Fibroblast of gingiva (primary cell): ENCODE results near the gene ATG4C.
"Not testable (repeated sequence)": the region's sequence is repeated elsewhere in the genome, so short reads cannot be mapped to it uniquely, and the experiment has no call there.

Experiments
- DNase-seq: peaks from one replicate; pipeline ENCODE4 v3.0.0-alpha.2; 2011; ENCODE audit warnings: low read depth

ATG4C gene

DNA sequence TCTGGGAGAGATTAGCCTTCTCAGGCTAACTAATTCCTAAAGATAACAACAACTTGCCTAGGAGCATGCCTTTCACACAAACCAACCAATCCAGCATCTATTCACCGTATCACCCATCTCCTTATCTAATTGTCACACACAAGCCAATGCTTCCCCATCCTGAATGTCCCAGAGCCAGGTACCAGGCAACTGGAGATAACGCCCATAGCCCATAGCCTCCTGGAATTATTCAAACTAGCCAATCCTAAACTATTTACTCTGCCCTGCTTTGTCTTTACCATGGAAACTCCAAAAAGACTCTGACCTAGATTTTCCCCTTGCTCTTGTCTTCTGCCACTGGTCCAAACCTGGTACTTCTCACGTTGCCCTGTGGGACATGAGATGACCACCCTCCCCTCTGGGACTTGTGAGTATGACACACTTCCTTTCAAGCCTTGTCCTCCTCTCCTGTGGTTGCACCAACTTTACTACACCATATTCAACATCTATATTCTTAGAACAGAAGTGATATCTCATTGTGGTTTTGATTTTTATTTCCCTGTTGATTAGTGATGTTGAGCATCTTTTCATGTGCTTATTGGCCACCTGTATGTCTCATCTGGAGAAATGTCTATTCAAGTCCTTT is 8.8 kb upstream of the ATG4C start:
- no peak for DNase-seq

DNA sequence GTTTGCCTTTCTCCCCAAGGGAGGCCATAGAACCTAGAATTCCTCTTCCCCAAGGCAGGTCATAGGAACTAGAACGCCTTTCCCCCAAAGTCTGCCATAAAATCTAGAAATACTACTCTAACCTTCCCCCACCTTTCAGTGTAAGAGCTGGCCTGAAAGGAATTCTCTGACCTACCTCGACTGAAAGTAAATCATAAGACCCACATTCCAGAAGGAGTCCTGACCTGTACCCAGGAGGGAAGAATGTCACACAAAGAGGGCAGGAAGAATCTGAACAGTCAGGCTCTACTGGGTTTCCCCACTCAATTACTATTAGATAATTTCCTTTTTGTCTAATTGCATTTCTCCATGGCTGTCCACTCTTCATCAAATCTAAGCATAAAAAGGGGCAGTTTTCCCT is 5.7 kb upstream of the ATG4C start:
- no peak for DNase-seq

DNA sequence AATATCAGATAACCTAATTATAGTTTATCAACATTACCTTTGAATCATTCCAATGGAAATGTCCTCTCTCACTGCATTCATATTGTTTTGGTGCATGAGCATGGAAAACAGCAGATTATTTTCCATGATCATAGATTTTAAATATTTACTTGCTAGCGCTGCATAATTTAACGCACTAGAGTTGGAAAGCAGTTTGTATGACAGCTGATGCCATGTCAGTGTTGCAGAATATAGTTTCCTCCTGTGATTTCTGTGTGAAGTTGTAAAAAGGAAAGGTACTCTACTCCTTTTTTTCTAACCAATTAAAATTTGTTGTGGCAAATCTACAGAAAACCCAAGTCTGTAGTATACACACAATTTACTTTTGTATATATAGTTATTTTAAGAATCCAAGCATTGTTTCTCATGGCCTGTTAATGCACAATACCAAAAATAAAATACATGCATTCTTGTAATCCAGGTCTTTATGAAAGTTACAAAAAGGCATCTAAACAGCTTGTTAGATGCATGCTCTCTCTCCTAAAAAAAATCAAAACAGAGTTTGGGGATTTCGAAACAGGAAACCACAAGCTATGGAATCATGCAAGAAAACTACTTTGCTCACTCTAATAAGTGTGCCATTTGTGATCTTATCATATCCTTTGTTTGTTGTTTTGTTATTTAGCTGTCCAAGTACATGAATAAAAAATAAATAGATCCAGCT is 1.9 kb upstream of the ATG4C start:
- DNase-seq, result peak; percentile 69

DNA sequence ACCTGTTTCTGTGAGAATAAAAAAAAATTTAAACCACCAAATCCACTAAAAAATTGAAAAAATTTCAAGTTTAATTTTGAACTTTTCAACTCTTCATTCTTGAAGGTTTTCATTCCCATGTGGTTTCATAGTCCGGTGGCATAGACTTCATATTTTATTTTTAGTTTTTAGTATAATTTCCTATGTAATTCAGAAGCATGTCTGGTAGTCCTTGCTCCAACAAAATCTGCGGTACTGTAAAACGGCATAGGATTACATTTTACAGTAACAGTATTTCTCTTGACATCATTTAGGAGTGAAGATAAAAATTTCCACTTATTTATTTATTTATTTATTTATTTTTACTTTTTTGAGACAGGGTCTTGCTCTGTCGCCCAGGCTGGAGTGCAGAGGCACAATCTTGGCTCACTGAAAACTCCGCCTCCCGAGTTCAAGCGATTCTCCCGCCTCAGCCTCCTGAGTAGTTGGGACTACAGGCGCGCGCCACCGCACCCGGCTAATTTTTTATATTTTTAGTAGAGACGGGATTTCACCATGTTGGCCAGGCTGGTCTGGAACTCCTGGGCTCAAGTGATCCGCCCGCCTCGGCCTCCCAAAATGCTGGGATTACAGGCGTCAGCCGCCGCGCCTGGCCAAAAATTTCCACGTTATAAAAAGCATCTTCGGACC is 1.3 kb upstream of the ATG4C start:
- DNase-seq, result peak; percentile 21

DNA sequence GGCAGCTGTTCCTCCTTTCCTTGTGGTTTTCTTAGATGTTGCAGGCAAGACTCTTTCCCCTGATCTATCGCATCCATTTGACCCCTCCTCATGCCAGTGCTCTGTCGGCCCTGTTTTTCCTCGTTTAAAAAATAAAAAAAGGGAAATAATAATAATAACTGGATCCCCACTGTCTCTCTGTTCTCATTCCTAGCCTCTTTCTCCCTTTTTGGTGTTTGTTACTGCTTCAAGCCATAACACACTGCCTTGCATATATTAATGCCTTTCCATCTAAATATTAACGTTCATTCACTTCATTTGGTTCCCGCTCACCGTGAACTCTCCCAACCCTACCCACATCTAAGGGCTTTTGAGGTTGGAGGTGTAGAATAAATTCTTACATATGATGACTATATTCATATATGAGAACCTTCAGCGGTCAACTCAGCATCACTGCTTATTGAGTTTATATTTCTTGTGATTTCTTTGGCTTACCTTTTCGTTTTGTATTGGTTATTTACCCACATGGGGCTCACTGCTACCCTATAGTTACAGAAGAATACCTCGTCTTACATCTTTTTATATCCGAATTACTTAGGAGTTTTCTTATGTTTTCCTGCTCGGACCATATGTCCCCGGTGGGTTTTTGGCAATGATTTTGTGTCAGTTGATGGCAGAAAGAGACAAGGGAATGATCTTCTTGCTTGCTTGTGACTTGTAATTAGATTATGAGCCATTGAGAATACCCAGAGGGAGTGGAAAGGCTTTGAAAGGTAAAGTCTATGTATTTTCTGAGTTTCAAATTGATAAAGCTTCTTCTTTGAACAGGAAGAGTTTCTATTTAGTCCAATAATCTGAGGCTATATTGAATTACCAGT is 805 bp downstream of the ATG4C start:
- DNase-seq, result no peak

DNA sequence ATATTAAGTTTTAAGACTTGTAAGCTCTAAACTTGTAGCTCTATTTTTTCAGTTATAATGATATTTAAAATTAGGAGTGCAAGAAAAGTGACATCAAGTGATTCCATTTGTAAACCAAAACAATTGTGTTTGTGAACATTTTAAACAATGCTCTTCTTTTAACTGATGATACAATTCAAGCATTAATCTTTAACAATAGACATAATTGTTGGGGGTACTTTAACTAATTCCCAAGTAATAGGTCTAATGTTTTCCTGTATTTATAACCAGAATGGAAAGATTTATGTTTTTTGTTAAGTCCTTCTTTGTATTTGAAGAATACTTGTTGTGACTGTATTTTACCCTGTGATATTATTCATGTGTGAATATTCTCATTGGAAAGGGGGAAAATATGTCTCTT is 6.8 kb downstream of the ATG4C start:
- no peak for DNase-seq

DNA sequence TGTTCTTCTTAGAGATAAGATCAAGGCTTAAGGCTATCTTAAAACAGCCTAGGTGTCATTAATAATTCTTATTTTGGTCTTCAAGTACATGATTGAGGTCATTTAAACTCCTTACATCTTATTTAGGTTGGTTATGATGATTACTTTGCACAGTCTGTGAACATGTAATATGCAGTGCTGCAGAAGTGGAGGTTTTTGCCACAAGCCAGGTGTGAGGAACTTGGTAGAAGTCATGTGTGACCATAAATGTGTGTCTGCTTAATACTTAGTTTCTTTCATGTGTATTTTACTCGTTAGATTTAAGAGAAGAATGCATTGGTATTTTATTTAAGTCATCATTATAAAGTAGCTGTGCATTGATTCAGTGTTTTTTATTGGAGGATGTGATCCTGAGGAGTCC is 10.1 kb downstream of the ATG4C start:
- no peak for DNase-seq

DNA sequence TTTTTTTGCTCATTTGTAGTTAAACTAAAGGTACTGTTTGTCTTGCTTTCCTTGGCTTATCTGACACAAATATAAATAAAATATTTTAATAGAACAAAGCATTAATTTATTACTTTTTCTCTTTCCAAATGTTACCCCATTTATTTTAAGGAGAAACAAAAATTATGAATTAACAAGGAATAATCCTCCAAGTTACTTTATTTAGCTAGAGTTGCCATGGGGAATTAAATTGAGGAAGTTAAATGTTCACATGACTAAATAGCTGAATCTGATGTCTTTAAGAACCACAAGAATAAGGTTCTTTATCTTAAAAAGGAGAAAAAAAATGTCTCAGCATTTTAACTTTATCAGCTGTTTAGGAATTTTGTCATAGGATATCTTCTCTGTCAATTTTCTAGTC is 12.3 kb downstream of the ATG4C start:
- DNase-seq, result no peak

DNA sequence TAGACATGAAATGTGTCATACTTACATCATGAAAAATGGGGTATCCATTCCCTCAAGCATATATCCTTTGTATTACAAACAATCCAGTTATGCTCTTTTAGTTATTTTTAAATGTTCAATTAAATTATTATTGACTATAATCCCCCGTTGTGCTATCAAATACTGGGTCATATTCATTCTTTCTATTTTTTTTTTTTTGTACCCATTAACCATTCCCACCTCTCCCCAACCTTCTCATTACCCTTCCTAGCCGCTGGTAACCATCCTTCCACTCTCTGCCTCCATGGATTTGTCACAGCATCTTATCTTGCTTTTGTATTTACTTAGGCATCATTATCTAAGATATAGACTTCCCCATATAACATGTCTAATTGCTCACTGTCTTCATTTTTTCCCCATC is 15.8 kb downstream of the ATG4C start:
- DNase-seq, result no peak

DNA sequence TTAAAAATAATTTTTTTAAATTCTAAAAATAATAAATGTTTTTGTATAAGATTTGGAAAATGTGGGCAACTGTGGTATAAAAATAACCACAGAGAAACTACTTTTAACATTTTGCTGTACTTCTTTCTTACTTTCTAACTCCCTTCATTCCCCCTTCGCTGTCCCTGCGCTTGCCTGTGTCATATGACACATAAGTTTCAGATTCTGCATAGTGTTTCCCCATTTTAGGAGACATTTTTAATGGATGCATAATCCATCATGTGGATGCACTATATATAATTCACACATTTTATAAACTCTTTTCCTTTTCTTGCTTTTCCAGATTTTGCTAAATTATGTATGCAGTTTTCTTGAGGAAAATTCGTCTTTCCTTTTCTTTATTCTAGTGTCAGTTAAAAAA is 16.3 kb downstream of the ATG4C start:
- DNase-seq, result no peak

DNA sequence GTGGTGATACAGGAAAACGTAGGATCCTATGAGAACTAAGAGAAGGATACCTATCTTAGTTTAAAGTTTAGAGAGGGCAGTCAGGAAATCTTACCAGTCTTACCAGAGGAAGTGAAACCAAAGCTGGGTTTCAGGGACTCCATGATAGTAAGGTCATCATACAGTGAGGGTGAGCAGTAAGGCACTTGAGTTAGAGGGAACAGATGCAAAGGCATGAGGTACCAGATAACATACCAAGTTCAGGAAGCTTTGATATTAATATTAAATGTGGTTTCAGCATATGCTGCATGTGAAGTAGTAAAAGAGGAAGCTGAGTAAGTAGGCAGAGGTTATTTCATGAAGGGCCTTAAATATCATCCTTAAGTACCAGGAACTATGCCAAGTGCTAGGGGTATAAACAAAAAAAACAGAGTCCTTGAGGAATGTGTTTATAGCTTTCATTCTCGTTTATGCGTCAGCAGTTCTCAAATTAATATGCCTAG is 16.9 kb downstream of the ATG4C start:
- DNase-seq, result peak; percentile 26

DNA sequence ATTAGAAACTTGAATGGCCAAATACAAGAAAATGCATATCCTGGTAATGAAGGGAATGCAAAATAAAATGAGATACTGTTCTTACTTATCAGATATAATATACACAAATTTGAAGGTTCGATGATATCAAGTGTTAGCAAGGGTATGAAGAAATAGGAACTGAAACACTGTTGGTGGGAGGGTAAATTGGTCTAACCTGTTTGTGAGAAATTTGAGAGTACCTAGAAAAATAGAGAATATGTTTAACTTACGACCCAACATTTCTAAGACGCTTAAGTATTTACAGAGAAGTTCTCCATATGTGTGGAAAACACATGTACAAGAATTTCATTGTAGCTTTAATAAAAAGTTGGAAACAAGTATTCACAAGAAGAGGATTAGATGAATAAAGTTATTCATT is 25.9 kb downstream of the ATG4C start:
- DNase-seq, result no peak

DNA sequence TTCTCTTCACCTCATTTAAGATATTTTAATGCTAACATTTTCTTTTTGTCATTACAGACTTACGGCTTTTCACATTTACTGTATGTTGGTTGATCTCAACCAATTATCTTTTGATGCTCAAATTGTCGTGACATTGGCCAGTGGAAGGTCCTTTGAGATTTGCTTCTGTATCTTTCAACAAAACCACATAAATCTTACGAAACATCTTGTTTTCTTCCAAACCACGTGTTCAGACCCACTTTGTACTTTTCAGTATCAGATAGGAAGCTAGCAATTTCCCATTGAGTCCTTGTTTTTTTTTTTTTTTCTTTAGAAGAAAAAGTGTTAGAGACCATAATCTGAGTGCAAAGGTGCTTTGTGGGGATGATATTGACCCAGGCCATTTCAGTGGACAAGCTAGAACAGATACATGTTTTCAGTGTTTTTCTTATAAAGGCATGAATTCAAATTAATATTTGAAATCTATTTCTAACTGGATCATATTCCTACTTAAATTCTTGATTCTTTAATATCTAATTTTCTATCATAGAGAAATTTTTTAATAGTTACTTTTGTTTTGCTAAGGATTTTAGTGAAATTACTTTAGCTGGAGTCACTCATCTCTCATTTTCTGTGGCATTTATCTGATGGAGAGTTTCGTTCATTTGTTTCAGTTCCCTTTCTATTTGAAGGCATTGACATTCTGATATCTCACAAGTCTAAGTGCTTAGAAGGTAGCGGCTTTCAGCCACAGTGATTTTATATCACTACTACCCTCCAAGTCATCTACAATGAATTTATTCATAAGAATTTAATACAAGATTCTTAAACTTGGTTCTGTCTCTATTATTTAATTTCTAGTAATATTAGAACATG is 26.7 kb downstream of the ATG4C start:
- DNase-seq, result no peak

DNA sequence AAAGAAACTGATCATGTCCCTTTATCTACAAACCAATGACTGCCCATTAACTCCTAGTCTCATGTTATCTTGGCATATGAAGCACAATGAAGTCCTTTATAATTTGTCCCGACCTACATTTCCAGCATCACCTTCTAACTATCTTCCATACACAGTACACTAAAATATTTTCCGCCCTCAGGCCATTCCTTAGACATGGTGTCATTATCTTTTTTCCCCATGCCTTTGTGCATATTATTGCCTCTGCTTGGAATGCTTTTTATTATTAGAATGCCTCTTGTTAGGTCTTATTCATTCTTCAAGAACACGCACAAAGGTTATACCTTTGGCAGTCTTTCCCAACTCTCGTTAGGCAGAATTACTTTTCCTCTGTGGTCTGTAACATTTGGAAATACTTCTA is 39.6 kb downstream of the ATG4C start:
- DNase-seq, result no peak

DNA sequence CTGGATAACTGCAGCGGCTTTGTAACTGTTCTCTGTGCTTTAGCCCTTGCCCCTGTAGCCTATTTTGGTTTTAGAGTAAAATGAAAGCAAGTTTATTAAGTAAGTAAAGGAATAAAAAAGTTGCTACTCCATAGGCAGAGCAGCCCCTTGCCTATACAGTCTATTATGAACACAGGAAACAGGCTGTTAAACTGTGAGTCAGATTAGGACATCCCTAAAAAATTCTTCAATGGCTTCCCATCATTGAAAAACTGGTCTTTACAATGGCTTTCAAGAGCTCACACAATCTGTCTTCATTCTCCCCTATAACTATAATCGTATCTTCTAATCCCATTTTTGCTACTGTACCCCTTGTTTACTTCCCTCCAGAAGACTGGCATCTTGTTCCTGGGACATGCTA is 43.0 kb downstream of the ATG4C start:
- DNase-seq, result no peak

DNA sequence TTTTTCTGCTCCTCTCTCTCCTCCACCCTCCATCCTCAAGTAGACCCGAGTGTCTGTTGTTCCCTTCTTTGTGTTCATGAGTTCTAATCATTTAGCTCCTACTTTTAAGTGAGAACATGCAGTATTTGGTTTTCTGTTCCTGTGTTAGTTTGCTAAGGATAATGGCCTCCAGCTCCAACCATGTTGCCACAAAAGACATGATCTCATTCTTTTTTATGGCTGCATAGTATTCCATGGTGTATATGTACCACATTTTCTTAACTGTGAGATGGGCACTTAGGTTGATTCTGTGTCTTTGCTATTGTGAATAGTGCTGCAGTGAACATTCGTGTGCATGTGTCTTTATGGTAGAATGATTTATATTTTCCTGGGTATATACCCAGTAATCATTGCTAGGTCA is 43.9 kb downstream of the ATG4C start:
- not testable (repeated sequence) for DNase-seq

DNA sequence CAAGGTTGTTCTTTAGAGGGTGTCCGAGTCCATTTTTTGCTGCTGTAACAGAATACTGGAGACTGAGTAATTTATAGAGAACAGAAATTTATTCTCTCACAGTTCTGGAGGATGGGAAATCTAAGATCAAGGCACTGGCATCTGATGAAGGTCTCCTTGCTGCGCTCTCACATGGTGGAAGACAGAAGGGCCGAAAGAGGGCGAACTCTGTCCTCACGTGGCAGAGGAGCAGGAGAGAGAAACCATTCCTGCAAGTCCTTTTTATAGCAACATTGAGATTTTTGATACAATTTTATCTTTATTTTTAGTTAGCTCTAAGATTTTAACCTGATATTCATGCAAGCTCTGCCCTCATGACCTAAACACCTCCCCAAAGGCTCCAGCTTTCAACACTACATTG is 48.3 kb downstream of the ATG4C start:
- DNase-seq, result no peak

DNA sequence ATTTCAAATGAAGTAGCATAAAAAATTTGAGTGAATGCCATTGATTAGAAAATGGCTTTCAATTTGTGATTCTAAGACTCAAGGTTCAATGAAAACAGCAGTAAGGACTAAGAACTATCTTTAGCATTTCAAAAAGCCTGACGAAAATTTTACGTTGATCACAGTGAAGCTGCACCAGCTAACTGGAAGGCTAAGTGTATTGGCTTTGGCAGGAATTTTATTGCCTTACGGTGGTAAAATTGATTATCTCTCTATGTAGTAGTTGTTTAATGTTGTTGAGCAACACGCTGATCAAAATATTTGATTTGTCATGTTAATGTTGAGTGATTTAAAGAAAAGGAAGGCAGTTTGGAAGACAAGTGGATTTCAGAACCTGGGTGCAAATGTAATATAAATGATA is 49.6 kb downstream of the ATG4C start:
- DNase-seq, result no peak

DNA sequence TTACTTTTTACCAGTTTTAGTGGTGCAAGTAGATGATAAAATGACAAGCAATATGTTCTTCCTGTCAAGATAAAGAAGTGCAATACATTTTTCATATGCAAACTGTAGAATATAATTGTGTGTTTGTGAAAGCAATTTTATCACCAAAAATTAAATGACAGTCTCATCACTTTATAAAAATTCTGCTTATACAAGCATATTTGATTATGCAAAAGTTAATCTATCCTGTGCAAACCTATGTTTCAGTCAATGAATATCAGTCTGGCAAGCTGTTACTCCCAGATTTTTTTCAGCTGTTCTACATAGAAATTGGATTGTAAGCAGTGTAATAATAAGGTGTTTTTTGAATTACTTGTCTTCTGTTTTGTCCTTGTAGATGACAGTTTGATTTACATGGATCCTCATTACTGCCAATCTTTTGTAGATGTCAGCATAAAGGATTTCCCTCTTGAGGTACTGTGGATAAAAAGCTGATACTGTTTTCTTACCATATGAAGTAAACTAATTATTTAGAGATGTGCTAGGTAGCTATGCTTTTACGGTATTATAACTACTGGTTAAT is 50.5 kb downstream of the ATG4C start:
- no peak for DNase-seq

DNA sequence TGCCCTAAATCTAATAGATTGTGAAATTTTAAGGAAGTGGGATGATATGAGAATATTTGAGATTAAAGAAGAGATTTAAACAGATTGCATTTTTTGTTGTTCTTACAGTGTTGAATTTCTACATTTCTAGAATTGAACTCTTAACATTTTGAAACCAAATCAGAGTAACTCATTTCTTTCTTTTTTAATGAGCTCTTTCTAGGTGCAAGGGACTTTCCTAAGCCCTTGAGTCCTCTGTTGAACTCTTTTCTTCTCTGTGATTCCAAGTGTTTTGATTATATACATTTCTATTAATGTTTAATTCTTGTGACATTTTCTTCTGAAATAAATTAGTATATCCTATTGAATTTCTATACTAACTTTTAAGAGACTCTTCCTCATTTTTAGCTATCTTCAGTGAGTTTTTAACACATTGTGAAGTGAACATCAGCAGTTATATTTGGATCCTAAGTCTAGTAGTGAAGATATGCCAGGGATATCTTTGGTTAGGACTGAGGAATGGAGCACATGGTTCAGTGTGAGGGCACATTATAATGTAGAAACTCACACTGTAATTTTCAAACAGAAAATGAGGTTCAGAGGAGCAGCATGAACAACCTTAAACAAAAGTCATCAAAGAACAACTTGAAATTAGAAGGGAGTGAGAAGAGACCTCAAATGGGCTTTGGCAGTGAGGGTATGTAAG is 53.1 kb downstream of the ATG4C start:
- DNase-seq, result no peak

DNA sequence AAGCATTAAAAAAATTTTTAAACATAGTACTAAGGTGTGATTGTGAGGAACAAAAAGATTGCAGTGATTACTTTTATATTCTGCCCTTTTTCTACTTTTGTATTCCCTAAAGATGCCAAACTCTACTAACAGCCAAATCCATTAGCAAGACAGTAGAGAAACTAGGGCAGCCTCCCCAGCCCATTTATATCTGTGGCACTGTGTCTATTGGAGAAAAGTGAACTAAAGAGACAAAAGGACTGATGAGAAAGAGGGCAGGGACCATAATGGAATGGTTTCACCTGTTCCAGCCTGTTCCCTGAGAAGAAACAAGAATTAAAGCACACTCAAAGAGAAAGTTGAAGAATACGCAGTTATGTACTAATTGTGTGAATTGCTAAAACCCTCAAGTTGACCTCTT is 56.6 kb downstream of the ATG4C start:
- DNase-seq, result no peak
